ENCODE results near the gene JAM3.

DNA sequence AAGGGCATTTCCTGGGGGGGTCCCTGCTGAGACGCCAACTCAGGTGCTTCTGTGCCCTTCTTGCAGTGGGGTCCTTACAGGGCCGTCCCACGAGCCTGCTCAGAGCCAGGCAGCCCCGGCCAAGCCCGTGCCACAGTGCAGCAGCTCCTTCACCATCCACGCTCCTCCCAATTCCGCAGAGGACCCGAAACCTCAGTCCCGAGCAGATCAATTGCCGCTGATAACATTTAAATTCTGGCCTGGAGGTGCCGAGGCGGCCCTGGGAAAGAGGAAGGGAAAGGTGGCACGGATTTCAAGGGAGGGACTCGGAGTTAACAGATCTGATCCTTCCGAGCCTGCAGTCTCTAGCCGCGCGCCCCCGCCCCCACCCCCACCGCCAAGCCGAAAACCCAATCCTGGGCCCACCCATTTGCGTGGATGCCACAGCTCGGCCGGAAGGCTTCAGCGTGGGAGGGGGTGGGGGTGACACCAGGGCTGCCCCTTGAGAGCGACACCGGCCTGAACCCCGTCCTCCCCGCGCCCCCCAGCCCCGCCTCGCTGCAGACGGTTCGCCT is 32.3 kb upstream of the JAM3 start:
- TF ChIP-seq, protein P1, sequence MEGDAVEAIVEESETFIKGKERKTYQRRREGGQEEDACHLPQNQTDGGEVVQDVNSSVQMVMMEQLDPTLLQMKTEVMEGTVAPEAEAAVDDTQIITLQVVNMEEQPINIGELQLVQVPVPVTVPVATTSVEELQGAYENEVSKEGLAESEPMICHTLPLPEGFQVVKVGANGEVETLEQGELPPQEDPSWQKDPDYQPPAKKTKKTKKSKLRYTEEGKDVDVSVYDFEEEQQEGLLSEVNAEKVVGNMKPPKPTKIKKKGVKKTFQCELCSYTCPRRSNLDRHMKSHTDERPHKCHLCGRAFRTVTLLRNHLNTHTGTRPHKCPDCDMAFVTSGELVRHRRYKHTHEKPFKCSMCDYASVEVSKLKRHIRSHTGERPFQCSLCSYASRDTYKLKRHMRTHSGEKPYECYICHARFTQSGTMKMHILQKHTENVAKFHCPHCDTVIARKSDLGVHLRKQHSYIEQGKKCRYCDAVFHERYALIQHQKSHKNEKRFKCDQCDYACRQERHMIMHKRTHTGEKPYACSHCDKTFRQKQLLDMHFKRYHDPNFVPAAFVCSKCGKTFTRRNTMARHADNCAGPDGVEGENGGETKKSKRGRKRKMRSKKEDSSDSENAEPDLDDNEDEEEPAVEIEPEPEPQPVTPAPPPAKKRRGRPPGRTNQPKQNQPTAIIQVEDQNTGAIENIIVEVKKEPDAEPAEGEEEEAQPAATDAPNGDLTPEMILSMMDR (IDR thresholded peaks at IDR 0.05), result no peak
- no peak for TF ChIP-seq EZH2 (IDR thresholded peaks at IDR 0.05; ENCODE audit: borderline replicate concordance, insufficient read depth, low read depth, low read length, poor library complexity, severe bottlenecking)

All from B cell (primary cell).